ENCODE measurements around the gene TCL1A.

DNA sequence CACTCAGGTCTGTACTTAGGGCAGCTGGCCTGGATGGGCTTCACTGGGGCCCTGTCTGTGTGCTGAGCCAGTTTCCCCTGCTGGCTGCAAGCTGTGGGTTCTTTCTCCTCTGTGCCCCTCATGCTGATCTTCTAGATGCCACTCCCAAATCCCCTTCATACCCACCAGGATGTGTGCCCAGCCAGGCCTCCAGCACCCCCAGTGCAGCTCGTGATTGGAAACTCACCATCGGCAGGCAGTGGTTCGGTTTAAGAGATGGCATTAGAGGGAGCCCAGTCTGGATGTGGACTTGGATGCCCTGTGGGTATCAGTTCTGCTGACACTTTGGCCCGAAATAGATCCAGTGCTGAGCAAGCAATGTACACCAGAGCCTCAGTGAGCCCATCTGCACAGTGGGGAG lies 21.8 kb downstream of the TCL1A start:
- TF ChIP-seq, protein P1, sequence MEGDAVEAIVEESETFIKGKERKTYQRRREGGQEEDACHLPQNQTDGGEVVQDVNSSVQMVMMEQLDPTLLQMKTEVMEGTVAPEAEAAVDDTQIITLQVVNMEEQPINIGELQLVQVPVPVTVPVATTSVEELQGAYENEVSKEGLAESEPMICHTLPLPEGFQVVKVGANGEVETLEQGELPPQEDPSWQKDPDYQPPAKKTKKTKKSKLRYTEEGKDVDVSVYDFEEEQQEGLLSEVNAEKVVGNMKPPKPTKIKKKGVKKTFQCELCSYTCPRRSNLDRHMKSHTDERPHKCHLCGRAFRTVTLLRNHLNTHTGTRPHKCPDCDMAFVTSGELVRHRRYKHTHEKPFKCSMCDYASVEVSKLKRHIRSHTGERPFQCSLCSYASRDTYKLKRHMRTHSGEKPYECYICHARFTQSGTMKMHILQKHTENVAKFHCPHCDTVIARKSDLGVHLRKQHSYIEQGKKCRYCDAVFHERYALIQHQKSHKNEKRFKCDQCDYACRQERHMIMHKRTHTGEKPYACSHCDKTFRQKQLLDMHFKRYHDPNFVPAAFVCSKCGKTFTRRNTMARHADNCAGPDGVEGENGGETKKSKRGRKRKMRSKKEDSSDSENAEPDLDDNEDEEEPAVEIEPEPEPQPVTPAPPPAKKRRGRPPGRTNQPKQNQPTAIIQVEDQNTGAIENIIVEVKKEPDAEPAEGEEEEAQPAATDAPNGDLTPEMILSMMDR (IDR thresholded peaks at IDR 0.05) = no peak
- TF ChIP-seq EZH2 (IDR thresholded peaks at IDR 0.05) = no peak

All from neural progenitor cell (in vitro differentiated cells).